Left ventricle myocardium inferior (tissue), 1 donor: ENCODE measurements around the gene HTR6. TPM values are rescaled to one million over a fixed set of nuclear protein-coding genes. Genes with fewer than 3 reads are reported as not detected.

Source experiments
- DNase-seq: peaks from one replicate; pipeline ENCODE4 v3.0.0-alpha.2; 2020
- H3K27ac ChIP-seq: fragments of 200-600 bp; replicated peaks from 2 replicates; pipeline ENCODE4 v1.8.0; 2021
- H3K27me3 ChIP-seq: fragments of 200-600 bp; 2 replicates; pipeline ENCODE4 v1.8.0; 2021; ENCODE audit warnings: low read depth
- H3K36me3 ChIP-seq: fragments of 200-600 bp; 2 replicates; pipeline ENCODE4 v1.8.0; 2021
- H3K4me1 ChIP-seq: fragments of 200-600 bp; 2 replicates; pipeline ENCODE4 v1.8.0; 2021
- H3K4me3 ChIP-seq: fragments of 200-600 bp; 2 replicates; pipeline ENCODE4 v1.8.0; 2021; ENCODE audit warnings: mild to moderate bottlenecking, moderate library complexity
- H3K9me3 ChIP-seq: fragments of 200-600 bp; replicated peaks from 2 replicates; pipeline ENCODE4 v1.8.0; 2021
- intact Hi-C: fragments of 100-400 bp; cut with micrococcal nuclease; formaldehyde crosslinking; loops from one replicate; pipeline ENCODE4 v1.11.0; 2022
- total RNA-seq: library from RNA; stranded (reverse); fragmentation: NEBNext Ultra II Directional; extraction: Animal tissue kit (Norgen Biotek cat#: 25700); gene quantifications from one replicate; pipeline ENCODE4 v1.2.1, GENCODE V29; 2021
- TF ChIP-seq, protein P1 (sequence below): fragments of 200-600 bp; IDR thresholded peaks from 2 replicates; pipeline ENCODE4 v1.8.0; 2021; ENCODE audit warnings: antibody characterized with exemption, mild to moderate bottlenecking, borderline replicate concordance
- donor health status: DM: no; HTN: yes; CAD: no; lungs with severe emphysema.

Gene HTR6
- total RNA-seq, 1 donor from 2014 or later, result not detected

DNA sequence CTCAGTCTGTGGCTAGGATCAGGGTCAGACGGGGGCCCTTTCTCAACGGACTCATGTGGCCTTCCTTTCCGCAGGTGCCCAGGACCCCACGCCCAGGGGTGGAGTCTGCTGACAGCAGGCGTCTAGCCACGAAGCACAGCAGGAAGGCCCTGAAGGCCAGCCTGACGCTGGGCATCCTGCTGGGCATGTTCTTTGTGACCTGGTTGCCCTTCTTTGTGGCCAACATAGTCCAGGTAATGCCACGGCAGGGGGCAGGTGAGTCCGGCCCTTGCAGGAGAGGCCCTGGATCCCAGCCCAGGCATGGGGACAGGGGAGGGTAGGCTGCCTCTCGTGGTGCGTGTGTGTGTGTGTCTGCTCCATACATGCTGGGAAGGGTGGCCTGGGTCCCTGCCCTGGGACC is 13.8 kb downstream of the HTR6 start:
- DNase-seq, result no peak
- Histone ChIP-seq H3K27ac (no peak overlapping the region), H3K27me3 (peaks cover 29% of the 10 kb centered on the region), H3K4me3 (no peak overlapping the region), H3K9me3 (no peaks in the 10 kb centered on the region), H3K36me3 (peaks cover 5% of the 10 kb centered on the region), H3K4me1 (no peaks in the 10 kb centered on the region)
- intact Hi-C loops, result no loop called here
- TF ChIP-seq, protein P1, sequence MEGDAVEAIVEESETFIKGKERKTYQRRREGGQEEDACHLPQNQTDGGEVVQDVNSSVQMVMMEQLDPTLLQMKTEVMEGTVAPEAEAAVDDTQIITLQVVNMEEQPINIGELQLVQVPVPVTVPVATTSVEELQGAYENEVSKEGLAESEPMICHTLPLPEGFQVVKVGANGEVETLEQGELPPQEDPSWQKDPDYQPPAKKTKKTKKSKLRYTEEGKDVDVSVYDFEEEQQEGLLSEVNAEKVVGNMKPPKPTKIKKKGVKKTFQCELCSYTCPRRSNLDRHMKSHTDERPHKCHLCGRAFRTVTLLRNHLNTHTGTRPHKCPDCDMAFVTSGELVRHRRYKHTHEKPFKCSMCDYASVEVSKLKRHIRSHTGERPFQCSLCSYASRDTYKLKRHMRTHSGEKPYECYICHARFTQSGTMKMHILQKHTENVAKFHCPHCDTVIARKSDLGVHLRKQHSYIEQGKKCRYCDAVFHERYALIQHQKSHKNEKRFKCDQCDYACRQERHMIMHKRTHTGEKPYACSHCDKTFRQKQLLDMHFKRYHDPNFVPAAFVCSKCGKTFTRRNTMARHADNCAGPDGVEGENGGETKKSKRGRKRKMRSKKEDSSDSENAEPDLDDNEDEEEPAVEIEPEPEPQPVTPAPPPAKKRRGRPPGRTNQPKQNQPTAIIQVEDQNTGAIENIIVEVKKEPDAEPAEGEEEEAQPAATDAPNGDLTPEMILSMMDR, result no peak

DNA sequence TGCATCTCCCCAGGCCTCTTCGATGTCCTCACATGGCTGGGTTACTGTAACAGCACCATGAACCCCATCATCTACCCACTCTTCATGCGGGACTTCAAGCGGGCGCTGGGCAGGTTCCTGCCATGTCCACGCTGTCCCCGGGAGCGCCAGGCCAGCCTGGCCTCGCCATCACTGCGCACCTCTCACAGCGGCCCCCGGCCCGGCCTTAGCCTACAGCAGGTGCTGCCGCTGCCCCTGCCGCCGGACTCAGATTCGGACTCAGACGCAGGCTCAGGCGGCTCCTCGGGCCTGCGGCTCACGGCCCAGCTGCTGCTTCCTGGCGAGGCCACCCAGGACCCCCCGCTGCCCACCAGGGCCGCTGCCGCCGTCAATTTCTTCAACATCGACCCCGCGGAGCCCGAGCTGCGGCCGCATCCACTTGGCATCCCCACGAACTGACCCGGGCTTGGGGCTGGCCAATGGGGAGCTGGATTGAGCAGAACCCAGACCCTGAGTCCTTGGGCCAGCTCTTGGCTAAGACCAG is 14.3 kb downstream of the HTR6 start:
- H3K4me1 ChIP-seq, result no peaks in the 10 kb centered on the region
- no peak overlapping the region for H3K27ac ChIP-seq
- peaks cover 5% of the 10 kb centered on the region for H3K36me3 ChIP-seq
- TF ChIP-seq, protein P1, result no peak
- intact Hi-C loops, result no loop called here
- DNase-seq, result no peak
- H3K4me3 ChIP-seq, result no peak overlapping the region
- peaks cover 24% of the 10 kb centered on the region for H3K27me3 ChIP-seq
- H3K9me3 ChIP-seq, result no peaks in the 10 kb centered on the region

DNA sequence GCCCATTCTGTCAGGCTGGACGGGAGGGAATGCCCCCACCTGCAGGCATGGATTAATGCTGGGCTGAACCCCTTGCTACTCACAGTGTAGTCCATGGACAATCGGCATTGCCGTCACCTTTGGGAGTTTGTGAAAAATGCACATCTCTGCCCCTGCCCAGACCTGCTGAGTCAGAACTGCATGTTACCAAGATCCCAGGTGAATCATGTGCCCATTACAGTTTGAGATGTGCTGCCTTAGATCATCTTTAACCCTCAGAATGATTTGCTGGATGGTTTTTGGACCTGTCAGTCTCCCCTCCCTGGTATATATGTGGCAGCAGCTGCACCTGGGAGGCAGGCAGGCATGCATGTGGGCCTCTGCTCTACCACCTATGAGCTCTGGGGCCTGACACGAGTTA is 15.0 kb downstream of the HTR6 start:
- TF ChIP-seq, protein P1, result no peak
- Histone ChIP-seq H3K27ac (no peak overlapping the region), H3K4me3 (no peak overlapping the region), H3K4me1 (no peaks in the 10 kb centered on the region), H3K9me3 (no peaks in the 10 kb centered on the region), H3K36me3 (peaks cover 5% of the 10 kb centered on the region), H3K27me3 (peaks cover 21% of the 10 kb centered on the region)
- intact Hi-C loops, result no loop called here
- no peak for DNase-seq

DNA sequence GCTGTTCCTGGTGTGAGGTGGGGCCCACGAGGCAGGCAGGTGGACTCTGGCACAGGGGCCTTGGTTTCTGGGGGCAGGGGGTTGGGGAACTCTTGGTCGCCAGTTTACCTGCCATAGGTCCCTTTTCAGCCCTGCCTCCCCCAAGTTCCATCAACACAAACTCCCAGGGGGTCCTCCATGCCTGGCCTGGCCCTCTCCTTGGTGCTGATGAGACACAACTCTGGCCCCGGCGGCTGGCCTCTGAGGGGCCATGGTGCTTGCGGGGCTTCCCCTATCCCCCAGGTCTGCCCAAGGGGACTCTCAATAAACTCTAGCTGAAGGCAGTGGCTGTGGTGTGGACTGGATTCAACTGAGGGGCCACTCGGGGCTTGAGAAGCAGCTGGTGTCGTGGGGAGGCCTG is 16.0 kb downstream of the HTR6 start:
- TF ChIP-seq, protein P1, result no peak
- DNase-seq, result no peak
- Histone ChIP-seq H3K4me1 (no peaks in the 10 kb centered on the region), H3K27ac (no peak overlapping the region), H3K4me3 (no peak overlapping the region), H3K36me3 (peaks cover 5% of the 10 kb centered on the region), H3K9me3 (no peaks in the 10 kb centered on the region), H3K27me3 (peaks cover 11% of the 10 kb centered on the region)
- intact Hi-C loops, result no loop called here

DNA sequence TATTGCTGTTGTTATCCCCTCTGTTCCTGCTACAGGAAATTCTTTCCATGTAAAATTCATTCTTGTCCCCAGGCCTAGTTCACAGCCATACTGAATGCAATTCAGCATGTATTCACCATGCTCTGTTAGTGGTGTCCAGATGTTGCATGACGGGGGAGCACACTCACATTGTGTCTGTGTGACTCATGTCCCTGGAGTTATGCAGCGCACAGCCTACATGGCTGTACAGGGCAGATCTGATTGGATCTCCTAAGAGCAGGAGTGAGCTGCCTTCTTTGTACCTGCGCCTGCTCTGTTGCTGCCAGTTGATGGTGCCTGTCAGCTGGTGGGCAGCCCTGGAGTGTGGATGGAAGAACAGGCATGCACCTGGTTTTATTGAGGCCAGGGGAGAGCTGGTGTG is 17.6 kb downstream of the HTR6 start:
- Histone ChIP-seq H3K4me3 (no peak overlapping the region), H3K9me3 (peaks cover under 1% of the 10 kb centered on the region), H3K4me1 (no peaks in the 10 kb centered on the region), H3K27me3 (no peaks in the 10 kb centered on the region), H3K36me3 (peaks cover 5% of the 10 kb centered on the region), H3K27ac (no peak overlapping the region)
- DNase-seq, result no peak
- intact Hi-C loops, result no loop called here
- TF ChIP-seq, protein P1, result no peak
